ENCODE measurements around the gene FUS.

The FUS gene

DNA sequence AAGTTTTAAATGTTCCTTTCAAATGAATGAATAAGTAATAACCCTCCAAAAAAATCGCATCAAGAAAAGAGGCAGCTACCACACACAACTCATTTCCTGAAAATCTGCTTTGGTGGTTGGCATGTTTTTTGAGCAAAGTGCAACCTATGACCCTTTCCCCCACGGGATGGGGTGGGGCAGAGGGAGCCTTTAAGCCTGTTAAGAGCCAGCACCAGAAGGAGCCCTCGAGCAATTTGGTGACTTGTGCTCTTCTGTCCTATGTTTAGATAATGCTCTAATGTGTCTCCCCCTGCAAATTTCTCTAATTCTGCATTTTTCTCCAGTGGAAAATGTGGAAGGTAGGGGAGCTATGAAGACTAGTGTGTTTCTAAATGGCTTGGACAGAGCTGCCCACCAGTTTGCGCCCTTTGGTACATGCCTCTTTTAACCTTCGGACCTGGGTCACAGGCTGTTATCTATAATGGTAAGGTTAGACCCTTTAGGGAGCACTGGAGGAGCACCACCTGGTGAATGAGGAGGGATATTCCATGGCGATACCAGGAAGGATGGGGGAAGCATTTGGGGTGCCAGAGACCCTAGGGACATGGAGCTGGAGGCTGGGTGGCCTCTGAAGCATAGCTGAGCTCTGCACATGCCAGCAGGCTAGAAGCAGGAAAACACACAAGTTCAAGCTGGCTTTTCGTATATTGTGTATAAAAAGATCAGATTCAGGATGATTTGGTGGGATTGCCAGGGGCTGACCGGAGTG, 21.1 kb downstream of the FUS start:
- in situ Hi-C loops (cut with HindIII; ENCODE audit: low sequenced_read_pairs), result loop anchor here (25.0 kb wide), 1 partner anchor 186 kb away; the partner anchor contains the start of gene ITGAD

- in situ Hi-C loops (cut with HindIII; ENCODE audit: low sequenced_read_pairs), result loop anchor here (25.0 kb wide), 1 partner anchor 186 kb away; the partner anchor contains the start of gene ITGAD
These were observed 21.9 kb downstream of the FUS start for GRCh38 chr16:31201582-31202413.

DNA sequence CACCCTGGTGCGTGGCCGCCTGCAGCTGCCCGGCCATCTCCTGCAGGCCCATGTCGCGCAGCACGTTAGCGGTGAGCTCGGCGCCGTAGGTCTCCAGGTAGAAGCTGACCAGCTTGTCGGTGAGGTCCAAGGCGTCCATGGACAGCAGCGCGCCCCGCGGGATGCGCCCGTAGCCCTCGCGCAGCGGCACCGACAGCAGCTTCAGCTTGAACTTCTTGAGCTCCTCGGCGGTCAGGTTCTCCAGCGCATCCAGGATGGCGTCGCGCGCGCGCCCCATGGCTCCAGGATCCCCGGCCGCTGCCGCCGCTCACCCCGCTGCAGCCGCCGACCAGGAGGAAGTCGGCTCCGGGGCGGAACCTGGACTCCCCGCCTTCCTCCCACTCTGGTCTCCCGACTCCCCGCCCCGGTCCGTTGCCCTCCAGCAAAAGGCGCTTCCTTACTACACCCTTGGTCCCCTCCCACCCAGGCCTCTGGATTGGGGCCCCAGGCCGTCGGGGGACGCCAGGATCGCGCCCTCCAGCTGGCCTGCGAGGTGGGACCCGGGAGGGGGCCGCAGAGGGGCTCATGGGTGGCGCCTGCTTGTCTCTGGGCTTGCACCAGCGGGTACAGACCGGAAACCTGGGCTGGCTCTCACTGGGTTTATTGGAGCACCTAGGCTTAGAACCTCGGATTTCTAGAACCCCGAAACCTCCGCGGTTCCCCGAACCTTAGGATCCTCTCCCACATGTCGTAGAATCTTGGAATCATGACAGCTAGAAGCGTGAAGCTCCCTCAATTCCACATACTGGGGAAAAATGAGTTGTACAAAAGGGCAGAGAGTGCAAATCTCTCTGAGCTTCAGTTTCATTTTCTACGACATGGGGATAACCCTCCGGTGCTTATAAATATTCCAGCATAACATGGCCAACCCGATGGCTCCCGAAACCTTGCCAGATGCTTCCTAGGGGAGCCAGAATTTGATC, 22.8 kb downstream of the FUS start, which contains the start of gene PYCARD:
Gene PYCARD, minus strand, starts transcription at position 347 of the 962 bp plus-strand sequence. Its CDS starts 70 bp downstream, at position 277.
- in situ Hi-C loops (cut with HindIII; ENCODE audit: low sequenced_read_pairs), result loop anchor here (25.0 kb wide), 1 partner anchor 185 kb away; the partner anchor contains the start of gene ITGAD

- in situ Hi-C loops (cut with HindIII; ENCODE audit: low sequenced_read_pairs), result loop anchor here (25.0 kb wide), 1 partner anchor 182 kb away; the partner anchor contains the start of gene ITGAD
These were observed 25.1 kb downstream of the FUS start for GRCh38 chr16:31204871-31205666.

DNA sequence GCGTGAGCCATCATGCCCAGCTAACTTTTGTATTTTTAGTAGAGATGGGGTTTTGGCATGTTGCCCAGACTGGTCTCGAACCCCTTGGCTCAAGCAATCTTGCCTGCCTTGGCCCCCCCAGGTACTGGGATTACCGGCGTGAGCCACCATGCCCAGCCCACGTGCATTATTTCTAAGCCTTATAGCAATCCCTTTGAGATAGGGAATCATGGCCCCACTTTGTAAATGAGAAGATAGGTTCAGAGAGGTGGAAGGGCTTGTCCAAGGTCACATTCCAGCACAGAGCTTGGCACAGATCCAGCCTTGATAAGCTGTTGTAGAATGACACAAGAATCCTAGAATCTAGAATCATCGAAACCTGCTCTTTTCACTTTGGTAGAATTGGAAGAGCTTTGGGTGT, 26.8 kb downstream of the FUS start:
- in situ Hi-C loops (cut with HindIII; ENCODE audit: low sequenced_read_pairs), result loop anchor here (25.0 kb wide), 1 partner anchor 181 kb away; the partner anchor contains the start of gene ITGAD

DNA sequence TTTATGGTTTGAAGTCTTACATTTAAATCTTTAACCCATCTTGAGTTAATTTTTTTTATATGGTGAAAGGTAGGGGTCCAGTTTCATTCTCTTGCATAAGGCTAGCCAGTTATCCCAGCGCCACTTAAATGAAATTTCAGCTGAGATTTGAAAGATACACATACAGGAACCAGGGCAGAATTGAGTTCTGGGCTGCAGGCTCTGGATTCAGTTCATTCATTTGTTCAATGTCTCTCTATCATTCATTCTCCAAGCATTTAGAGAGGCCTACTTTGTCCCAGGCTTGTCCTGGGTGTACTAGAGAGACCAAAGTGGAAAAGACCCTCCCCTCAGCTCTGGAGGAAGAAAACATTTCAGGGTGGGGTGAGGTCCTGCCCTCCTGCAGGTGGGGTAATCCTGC, 33.4 kb downstream of the FUS start:
- in situ Hi-C loops (cut with HindIII; ENCODE audit: low sequenced_read_pairs), result loop anchor here (25.0 kb wide), 1 partner anchor 174 kb away; the partner anchor contains the start of gene ITGAD

DNA sequence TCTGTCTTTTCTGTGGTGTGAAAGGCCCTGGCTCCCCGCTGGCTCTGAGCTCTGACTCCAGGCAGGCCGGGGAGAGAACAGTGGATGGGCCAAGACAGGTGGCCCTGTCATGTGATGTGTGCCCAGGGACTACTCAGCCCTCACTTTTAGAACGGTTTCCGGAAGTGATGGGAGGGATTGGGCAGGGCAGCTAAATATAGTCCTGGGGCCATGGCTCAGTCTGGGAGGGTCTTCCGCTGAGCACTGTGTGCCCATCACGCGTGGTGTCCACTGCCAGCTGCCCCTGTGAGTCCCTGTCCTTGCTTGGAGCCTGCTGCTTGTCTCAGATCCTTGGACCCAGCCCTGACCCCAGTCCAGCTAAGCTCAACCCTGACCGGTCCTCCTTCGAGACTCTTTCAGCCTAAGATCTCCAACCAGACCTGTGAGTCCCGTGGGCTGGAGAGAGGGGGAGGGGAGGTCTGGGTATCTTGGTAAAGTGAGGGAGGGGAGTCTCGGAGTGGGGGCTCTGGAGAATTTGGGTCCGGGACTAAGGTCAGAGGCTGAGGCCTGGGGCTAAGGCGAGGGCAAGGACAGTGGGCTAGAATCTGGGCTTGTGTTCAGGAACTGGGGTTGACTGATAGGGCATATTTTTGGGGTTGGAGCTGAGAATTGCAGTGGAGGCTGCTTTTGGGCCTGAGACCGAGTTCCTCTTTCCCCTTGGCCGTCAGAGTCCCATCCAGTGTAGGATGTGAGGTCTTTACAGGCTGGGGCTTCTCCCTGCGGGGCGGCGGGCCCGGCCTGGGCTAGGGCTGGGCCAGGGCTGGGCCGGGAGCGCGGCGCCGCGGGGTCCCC, 34.2 kb downstream of the FUS start, which contains the start of gene TRIM72:
Gene TRIM72, plus strand, starts transcription at position 243 of the 831 bp plus-strand sequence. CDS start 620 bp downstream, outside the sequence.
- in situ Hi-C loops (cut with HindIII; ENCODE audit: low sequenced_read_pairs), result loop anchor here (25.0 kb wide), 1 partner anchor 173 kb away; the partner anchor contains the start of gene ITGAD

- in situ Hi-C loops (cut with HindIII; ENCODE audit: low sequenced_read_pairs), result loop anchor here (25.0 kb wide), 1 partner anchor 173 kb away; the partner anchor contains the start of gene ITGAD
These were observed 34.9 kb downstream of the FUS start for GRCh38 chr16:31214708-31215286.

DNA sequence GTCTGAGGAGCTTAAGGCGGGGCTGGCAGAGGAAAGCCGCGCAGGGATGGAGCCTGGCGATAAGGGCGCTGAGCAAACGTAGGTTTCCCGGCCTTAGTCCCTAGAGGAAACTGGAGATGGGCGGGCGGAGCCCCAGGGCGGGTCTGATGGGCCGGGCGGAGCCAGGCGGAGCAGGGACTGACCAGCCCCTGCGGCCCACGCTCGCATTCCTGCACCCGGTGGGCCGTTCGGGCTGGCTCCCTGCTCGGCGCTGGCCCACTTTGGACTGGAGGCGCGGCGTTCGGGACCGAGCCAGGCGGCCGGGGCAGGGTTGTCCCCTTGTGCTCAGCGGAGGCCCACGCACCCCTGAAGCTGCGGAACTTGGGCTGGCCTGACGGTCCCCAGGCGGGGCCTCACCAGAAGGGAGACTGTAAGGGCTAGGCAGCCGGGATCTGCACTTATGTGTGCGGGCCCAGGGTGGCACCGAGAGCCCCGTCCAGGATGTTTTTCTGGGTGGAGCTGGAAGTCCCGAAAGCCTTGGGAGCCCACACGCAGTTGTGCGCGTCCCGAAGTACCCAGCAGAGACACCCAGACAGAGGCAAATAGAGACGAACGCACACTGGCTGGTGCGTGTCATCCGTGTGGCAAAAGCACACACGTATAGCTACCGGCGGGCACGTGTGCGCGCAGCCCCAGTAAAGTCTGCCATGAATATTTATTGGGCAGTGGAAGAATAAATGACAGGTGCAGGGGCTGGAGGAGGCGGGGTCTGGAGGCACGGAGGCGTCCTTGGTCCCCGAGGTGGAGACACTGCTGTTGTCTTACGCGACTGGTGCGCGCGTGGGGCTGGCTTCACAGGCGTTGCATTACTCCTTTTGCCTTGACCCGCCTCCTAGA, 35.6 kb downstream of the FUS start:
- in situ Hi-C loops (cut with HindIII; ENCODE audit: low sequenced_read_pairs), result loop anchor here (25.0 kb wide), 1 partner anchor 172 kb away; the partner anchor contains the start of gene ITGAD

GRCh38 chr16:31216422-31217135, 36.6 kb downstream of the FUS start, which contains the start of gene PYDC1:
PYDC1 (minus strand) TSS chr16:31217135; CDS start chr16:31217028, 107 bp downstream.
- in situ Hi-C loops (cut with HindIII; ENCODE audit: low sequenced_read_pairs), result loop anchor here (25.0 kb wide), 1 partner anchor 171 kb away; the partner anchor contains the start of gene ITGAD

DNA sequence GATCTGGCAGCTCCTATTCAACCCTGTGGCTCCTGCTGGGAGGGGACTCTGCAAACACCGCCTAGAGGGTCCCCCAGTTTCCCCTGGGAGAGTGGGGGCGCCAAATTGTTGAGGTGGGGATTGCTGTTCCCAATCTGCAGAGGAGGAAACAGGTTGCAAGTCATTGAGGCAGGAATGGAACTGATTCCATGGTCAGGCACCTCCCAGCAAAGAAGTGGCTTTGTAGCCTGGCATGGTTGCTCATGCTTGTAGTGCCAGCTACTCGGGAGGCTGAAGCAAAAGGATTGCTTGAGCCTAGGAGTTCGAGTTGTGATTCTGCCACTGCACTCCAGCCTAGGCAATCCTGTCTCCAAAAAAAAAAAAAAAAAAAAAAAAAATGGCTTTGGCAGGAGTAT, 37.2 kb downstream of the FUS start:
- in situ Hi-C loops (cut with HindIII; ENCODE audit: low sequenced_read_pairs), result loop anchor here (25.0 kb wide), 1 partner anchor 170 kb away; the partner anchor contains the start of gene ITGAD

GRCh38 chr16:31219154-31219741, 39.3 kb downstream of the FUS start:
- in situ Hi-C loops (cut with HindIII; ENCODE audit: low sequenced_read_pairs), result loop anchor here (25.0 kb wide), 1 partner anchor 168 kb away; the partner anchor contains the start of gene ITGAD

DNA sequence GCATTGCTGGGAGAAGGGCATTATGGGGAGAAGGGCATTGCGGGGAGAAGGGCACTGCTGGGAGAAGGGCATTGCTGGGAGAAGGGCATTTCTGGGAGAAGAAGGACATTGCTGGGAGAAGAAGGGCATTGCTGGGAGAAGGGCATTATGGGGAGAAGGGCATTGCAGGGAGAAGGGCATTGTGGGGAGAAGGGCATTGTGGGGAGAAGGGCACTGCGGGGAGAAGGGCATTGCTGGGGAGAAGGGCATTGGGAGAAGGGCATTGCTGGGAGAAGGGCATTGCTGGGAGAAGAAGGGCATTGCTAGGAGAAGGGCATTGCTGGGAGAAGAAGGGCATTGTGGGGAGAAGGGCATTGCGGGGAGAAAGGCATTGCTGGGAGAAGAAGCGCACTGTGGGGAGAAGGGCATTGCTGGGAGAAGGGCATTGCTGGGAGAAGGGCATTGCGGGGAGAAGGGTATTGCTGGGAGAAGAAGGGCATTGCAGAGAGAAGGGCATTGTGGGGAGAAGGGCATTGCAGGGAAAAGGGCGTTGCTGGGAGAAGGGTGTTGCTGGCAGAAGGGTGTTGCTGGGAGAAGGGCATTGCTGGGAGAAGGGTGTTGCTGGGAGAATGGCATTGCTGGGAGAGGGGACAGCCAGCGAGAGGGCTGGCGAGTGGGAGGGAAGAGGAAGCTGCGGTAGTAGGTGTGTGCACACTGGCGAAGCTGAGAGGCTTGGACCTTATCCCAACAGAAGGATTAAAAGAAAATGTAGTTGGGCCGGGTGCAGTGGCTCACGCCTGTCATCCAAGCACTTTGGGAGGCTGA, 41.6 kb downstream of the FUS start:
- in situ Hi-C loops (cut with HindIII; ENCODE audit: low sequenced_read_pairs), result loop anchor here (25.0 kb wide), 1 partner anchor 166 kb away; the partner anchor contains the start of gene ITGAD

DNA sequence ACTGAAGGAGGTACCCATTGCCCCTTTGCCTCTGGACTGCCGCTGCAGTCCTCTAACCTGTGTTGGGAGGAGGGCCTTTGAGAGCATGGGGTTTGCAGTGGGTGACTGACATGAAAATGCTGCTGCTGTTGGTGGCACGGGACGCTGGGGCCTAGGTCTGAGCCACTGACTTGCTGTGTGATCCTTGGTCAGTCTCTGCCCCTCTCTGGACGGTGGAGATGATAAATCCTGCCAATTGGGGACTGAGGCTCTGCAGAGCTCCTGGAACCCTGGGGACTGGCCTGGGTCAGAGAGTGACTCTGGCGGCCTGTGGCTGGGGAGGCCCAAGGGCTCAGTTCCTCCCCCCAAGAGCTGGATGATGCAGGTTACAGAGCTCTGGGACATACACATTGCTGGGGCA, 43.1 kb downstream of the FUS start:
- in situ Hi-C loops (cut with HindIII; ENCODE audit: low sequenced_read_pairs), result loop anchor here (25.0 kb wide), 1 partner anchor 164 kb away; the partner anchor contains the start of gene ITGAD
